Adipose tissue (tissue), 3 donors: ENCODE data around the gene SLC19A1. TPM values are rescaled to one million over a fixed set of nuclear protein-coding genes. Genes with fewer than 3 reads are reported as not detected.
"Not testable (repeated sequence)": the region's sequence is repeated elsewhere in the genome, so short reads cannot be mapped to it uniquely, and the experiment has no call there.

Experiments
- H3K27ac ChIP-seq: one replicate; pipeline ENCODE4 v1.5.1; 2013; ENCODE audit warnings: low read depth, low read length
- WGBS, 3 donors: extraction: QIAGEN DNeasy Blood & Tissue Kit; methylation state at CpG; one replicate each; pipeline ENCODE4 v1.1.7; 2013; 5-methylcytosine and 5-hydroxymethylcytosine counted together
- polyA plus RNA-seq, 3 donors: library from polyadenylated mRNA; stranded (reverse); fragments of 200-250 nt; gene quantifications; one replicate each; pipeline ENCODE4 v1.2.3, GENCODE V29; 2013
- donor health status: healthy with polysubstance abuse.
- donor health status: Bipolar disorder and iron deficiency.
- donor health status: healthy.

SLC19A1 gene
- polyA plus RNA-seq, 3 donors, result 7.0 to 24.2 (median 9.3) TPM

DNA sequence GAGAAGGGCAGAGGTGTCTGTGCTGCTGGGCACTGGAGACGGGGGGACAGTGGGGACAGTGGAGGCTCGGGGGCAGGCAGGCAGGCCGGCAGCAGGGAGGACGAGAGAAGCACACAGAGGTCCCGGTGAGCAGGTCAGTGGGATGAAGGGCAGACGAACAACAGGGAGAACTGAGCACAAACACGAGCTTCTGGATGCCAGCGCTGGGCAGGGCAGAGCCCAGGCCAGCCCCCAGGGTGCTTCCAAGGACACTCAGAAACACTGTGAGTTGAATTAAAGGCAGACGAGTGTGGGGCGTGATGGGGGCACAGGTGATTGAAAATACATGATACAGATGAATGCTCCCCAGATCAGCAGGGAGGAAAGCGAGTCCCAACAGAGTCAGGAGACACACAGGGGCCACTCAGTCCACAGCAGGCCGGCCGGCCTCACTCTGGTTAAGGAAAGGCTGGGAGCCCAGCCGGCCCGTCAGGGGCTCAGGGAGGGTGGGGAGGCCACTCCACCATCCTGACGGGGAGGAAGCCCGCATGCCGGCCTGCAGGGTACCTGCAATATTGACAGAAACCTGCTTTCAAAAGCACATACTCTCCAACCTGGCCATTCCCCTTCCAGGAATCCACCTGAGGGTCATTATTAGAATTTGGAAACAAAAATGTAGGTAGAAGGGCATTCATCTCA, 14.1 kb downstream of the SLC19A1 start:
- no peak overlapping the region for H3K27ac ChIP-seq
- 85 to 89% (median 89%) methylated on average over 17 to 18 of the region's 18 CpGs for WGBS, 3 donors

DNA sequence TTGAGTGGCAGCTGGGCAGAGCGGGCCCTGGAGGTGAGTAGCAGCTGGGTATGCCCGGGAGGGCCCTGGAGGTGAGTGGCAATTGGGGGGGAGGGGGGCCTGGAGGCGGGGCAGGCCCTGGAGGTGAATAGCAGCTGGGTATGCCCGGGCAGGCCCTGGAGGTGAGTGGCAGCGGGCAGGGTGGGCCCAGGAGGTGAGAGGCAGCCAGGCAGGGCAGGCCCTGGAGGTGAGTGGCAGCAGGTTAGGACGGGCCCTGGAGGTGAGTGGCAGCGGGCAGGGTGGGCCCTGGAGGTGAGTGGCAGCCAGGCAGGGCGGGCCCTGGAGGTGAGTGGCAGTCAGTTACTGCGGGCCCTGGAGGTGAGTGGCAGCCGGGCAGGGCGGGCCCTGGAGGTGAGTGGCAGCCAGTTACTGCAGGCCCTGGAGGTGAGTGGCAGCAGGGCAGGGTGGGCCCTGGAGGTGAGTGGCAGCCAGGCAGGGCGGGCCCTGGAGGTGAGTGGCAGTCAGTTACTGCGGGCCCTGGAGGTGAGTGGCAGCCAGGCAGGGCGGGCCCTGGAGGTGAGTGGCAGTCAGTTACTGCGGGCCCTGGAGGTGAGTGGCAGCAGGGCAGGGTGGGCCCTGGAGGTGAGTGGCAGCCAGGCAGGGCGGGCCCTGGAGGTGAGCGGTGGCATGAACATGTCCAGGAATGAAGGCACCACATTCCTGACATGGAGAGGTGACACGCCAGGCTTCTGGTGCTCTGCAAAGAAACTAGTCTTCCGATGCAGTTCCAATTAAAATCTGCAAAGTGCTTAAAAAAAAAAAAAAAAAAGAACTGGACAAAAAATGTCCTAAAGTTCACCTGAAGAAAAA, 14.9 kb downstream of the SLC19A1 start:
- WGBS, 3 donors, result 80 to 94% (median 89%) methylated on average over 16 to 19 of the region's 19 CpGs
- not testable (repeated sequence) for H3K27ac ChIP-seq

GRCh38 chr21:45525910-45526306, 16.3 kb downstream of the SLC19A1 start:
- H3K27ac ChIP-seq, result no peak overlapping the region
- 90 to 98% (median 97%) methylated on average over 11 of the region's 11 CpGs for WGBS, 3 donors

DNA sequence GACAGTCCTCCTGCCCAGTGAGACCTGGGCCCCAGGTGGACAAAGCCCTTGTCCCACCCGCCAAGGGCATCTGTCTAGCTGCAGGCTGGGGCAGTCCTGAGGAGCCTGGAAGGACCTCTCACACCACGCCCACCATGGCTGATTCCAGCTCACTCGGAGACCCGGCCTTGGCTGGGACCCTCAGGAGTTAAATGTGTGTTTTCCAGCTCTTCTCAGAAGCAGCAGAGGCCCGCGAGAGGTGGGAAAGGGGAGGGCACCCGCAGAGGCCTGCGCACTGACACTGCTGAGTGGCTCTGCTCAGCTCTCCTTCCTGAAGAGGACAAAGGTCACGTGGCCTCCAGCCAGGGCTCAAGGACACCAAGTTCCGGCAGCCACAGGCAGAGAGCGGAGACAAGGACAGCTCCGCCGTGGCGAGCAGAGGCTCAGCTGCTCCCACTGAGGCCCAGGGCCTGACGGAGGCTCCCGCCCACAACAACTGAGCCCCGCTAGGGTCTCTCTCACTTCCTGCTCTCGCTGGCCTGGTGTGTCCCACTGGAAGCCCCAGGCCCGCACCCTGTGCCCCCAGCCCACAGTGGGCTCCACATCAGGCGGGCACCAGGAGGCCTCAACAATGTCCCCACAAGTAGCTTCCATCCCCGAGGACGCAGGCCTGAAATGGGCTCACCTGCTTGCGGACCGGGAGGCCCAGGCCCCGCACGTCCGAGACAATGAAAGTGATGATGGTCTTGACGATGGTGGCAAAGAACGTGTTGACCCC, 16.9 kb downstream of the SLC19A1 start:
- WGBS, 3 donors, result 60 to 79% (median 76%) methylated on average over 29 of the region's 29 CpGs
- no peak overlapping the region for H3K27ac ChIP-seq

GRCh38 chr21:45524756-45525152, 17.5 kb downstream of the SLC19A1 start:
- WGBS, 3 donors, result 88 to 96% (median 94%) methylated on average over 10 to 11 of the region's 11 CpGs
- H3K27ac ChIP-seq, result no peak overlapping the region

- 72 to 86% (median 86%) methylated on average over 16 of the region's 16 CpGs for WGBS, 3 donors
- H3K27ac ChIP-seq, result no peak overlapping the region
These were observed 18.7 kb downstream of the SLC19A1 start for GRCh38 chr21:45523411-45524101.

- WGBS, 3 donors, result 84 to 96% (median 94%) methylated on average over 6 of the region's 6 CpGs
- H3K27ac ChIP-seq, result no peak overlapping the region
These were observed 19.3 kb downstream of the SLC19A1 start for GRCh38 chr21:45522986-45523385.

GRCh38 chr21:45522381-45522780, 19.9 kb downstream of the SLC19A1 start:
- 95 to 96% (median 96%) methylated on average over 6 of the region's 6 CpGs for WGBS, 3 donors
- no peak overlapping the region for H3K27ac ChIP-seq

GRCh38 chr21:45521241-45521640, 21.0 kb downstream of the SLC19A1 start:
- 98 to 100% (median 99%) methylated on average over 2 of the region's 2 CpGs for WGBS, 3 donors

DNA sequence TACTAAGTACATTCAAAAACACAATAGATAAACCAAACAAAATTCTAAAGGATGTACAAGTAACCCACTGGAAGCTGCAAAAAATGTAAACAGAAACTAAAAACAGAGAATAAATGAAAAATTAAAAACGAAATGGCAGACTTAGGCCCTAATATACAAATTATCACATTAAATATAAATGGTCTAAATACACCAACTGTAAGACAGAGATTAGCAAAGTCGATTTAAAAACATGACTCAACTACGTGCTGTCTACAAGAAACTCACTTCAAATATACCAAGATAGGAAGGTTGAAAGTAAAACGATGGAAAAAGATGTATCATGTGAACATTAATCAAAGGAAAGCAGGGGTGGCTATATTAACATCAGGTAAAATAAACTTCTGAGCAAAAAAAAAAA, 23.1 kb downstream of the SLC19A1 start:
- WGBS, 3 donors, result 89 to 96% (median 95%) methylated on average over 4 of the region's 4 CpGs
- no peak overlapping the region for H3K27ac ChIP-seq

More at GRCh38 chr21:45521241-45521640, 21.0 kb downstream of the SLC19A1 start:
- H3K27ac ChIP-seq, result no peak overlapping the region

GRCh38 chr21:45518742-45519141, 23.5 kb downstream of the SLC19A1 start:
- no peak overlapping the region for H3K27ac ChIP-seq
- WGBS, 3 donors, result 67 to 86% (median 84%) methylated on average over 2 of the region's 2 CpGs

GRCh38 chr21:45517249-45518065, 24.8 kb downstream of the SLC19A1 start:
- peak overlapping the region; percentile 52 for H3K27ac ChIP-seq
- 80 to 92% (median 83%) methylated on average over 15 of the region's 15 CpGs for WGBS, 3 donors

DNA sequence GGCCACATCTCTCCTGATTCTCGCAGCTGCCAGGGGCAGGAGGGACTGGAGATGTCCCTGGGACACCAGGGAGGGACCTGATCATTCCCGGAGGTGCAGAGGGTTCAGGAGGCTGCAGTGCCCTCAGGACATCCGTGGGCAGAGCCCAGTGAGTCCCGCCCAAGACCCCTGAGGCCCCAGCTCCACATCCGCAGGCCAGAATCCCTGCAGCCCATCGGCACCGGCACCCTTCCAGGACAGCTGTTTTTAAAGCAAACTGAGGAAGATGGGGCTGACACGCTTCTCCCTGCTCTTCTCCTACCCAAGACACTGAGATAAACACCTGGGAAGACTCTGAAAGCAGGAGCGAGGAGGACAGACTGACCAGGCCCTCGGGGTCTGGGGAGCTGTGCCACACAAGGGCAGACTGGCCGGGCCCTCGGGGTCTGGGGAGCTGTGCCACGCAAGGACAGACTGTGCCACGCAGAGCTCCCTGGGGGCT, 25.5 kb downstream of the SLC19A1 start:
- H3K27ac ChIP-seq, result no peak overlapping the region
- 86 to 94% (median 91%) methylated on average over 13 to 14 of the region's 14 CpGs for WGBS, 3 donors

DNA sequence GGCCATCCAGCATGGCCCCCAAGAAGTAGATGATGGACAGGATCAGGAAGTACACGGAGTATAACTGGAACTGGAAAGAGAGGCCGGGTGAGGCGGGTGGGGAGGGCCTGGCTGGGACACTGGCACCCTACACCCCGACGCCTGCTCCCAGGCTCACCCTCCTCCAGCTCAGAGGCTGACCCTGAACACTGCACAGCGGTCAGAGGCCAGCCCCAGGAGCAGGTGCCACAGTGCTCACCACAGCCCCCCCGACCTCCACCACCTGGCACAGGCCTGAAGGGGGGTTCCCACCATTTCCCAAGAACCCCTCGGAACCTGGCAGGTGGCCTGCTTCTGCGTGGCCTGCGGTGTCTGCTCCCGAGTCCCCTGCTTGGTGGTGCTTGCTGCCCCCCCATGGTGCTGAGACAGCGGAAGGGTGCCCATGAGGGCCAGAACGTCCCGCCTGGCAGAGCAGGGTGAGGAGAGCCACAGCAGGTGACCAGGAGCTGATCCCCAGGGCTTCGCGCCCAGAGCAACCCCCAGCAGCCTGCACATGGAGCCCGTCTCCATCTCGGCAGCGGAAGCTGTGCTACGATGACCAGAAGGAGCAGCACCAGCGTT, 26.1 kb downstream of the SLC19A1 start:
- H3K27ac ChIP-seq, result no peak overlapping the region
- 90 to 95% (median 92%) methylated on average over 21 of the region's 21 CpGs for WGBS, 3 donors

GRCh38 chr21:45515241-45516061, 26.8 kb downstream of the SLC19A1 start:
- 92 to 97% (median 95%) methylated on average over 29 to 31 of the region's 31 CpGs for WGBS, 3 donors
- H3K27ac ChIP-seq, result no peak overlapping the region

GRCh38 chr21:45514311-45515021, 27.8 kb downstream of the SLC19A1 start:
- 85 to 90% (median 88%) methylated on average over 22 of the region's 22 CpGs for WGBS, 3 donors
- H3K27ac ChIP-seq, result no peak overlapping the region
